DMS53 treated with DMSO at 0.1 percent for 48 hours (cell line): Measurements from ENCODE around the gene PGLYRP4.

Experiments
- DNase-seq: peaks from one replicate; lab custom pipeline; 2025; ENCODE audit not compliant: unreplicated experiment; lab: John Stamatoyannopoulos, UW

Gene PGLYRP4

DNA sequence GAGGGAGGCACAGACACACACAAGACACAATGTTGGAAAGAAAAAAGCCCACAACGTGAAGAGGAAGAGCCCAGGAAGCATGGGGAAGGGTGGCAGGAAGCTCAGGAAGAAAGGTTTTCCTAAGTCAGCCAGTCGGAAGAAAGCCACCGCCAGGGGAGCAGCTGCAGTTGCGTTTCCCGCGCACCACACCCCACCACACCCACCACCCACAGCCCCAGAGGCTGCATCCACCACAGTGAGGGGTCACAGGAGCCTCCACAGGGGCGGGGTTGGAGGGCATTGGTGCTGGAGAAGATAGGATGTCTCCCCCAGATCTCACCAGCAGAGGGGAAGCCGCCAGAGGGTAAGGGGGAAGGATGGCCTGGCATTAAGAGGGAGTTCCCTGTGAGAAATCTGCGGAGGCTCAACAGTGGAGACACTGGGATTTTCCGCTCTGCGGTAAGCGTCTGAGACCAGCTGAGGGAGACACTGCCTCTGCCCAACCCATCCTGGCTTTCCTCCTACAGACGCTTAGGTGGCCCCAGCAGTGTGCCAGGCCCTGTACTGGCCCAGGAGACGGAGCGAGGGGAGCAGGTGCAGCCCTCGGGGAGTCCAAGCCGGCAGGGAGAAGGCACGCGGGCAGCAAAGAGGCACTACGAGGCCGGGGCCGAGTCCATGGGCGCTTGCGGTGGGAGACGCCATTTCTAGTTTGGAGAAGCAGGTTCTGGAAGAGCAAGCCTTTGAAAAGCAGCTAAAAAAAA, 55.7 kb downstream of the PGLYRP4 start:
- no peak for DNase-seq

GRCh38 chr1:153292185-153292584, 56.5 kb downstream of the PGLYRP4 start:
- no peak for DNase-seq

DNA sequence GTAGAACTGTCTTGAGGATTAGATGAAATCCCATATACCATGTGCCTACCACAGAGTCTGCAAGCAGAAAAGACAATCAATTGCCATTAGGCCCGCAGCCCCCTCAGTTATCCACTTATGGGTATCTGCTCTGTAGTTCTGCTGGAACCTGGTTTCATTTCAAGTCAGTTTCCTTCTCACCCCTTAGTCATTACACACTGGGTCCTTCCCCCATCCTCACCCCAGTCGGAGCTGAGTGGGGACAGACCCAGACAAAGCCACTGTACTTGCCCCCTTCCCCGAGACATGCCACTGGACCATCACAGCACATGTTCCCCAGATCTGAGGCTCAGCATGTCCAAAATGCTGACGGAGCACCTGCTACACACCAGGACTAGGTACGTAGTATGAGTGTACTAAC, 57.1 kb downstream of the PGLYRP4 start:
- DNase-seq = no peak

- no peak for DNase-seq
Observed at GRCh38 chr1:153288634-153289275, 59.9 kb downstream of the PGLYRP4 start.
